Mesendoderm (in vitro differentiated cells): ENCODE data around the gene COL13A1.
A peak's percentile ranks its signal among the peaks of the same experiment; 100 is the strongest.

ENCODE experiments used
- DNase-seq: peaks from one replicate; pipeline ENCODE4 v3.0.0; 2013
- H2AK5ac ChIP-seq: 2 replicates; pipeline ENCODE4 v1.6.1; 2013; ENCODE audit warnings: low read length, inconsistent platforms
- H2BK120ac ChIP-seq: 2 replicates; pipeline ENCODE4 v1.6.1; 2013; ENCODE audit warnings: low read depth, mild to moderate bottlenecking, low read length, moderate library complexity, mixed read lengths
- H2BK15ac ChIP-seq: replicated peaks from 2 replicates; pipeline ENCODE4 v1.6.1; 2013; ENCODE audit warnings: low read depth, mild to moderate bottlenecking, moderate library complexity
- H2BK5ac ChIP-seq: 2 replicates; pipeline ENCODE4 v1.6.1; 2013; ENCODE audit warnings: low read length, inconsistent platforms
- H3K18ac ChIP-seq: 2 replicates; pipeline ENCODE4 v1.6.1; 2013; ENCODE audit warnings: mild to moderate bottlenecking, low read length, mixed read lengths
- H3K23ac ChIP-seq: one replicate; pipeline ENCODE4 v1.6.1; 2013; ENCODE audit warnings: low read length
- H3K27ac ChIP-seq: 2 replicates; pipeline ENCODE4 v1.5.1; 2013; ENCODE audit warnings: low read depth, mild to moderate bottlenecking, inconsistent platforms, low read length, moderate library complexity
- H3K27me3 ChIP-seq: 2 replicates; pipeline ENCODE4 v1.6.1; 2013; ENCODE audit warnings: low read length, control low read depth, mild to moderate bottlenecking, inconsistent platforms; ENCODE audit not compliant: insufficient read depth, poor library complexity
- H3K36me3 ChIP-seq: 2 replicates; pipeline ENCODE4 v1.6.1; 2013; ENCODE audit warnings: low read length, inconsistent platforms; ENCODE audit not compliant: control insufficient read depth, insufficient read depth
- H3K4ac ChIP-seq: one replicate; pipeline ENCODE4 v1.6.1; 2013; ENCODE audit warnings: low read depth, mild to moderate bottlenecking, low read length, moderate library complexity
- H3K4me1 ChIP-seq: 2 replicates; pipeline ENCODE4 v1.6.1; 2013; ENCODE audit warnings: low read depth, low read length, inconsistent platforms; ENCODE audit not compliant: control insufficient read depth
- H3K4me2 ChIP-seq: 2 replicates; pipeline ENCODE4 v1.6.1; 2013; ENCODE audit warnings: low read length
- H3K4me3 ChIP-seq: 2 replicates; pipeline ENCODE4 v1.5.1; 2013; ENCODE audit warnings: mild to moderate bottlenecking, low read length
- H3K56ac ChIP-seq: one replicate; pipeline ENCODE4 v1.6.1; 2013; ENCODE audit warnings: low read length
- H3K79me1 ChIP-seq: 2 replicates; pipeline ENCODE4 v1.6.1; 2013; ENCODE audit warnings: low read length, inconsistent platforms
- H3K79me2 ChIP-seq: 2 replicates; pipeline ENCODE4 v1.6.1; 2013; ENCODE audit warnings: mild to moderate bottlenecking, low read length; ENCODE audit not compliant: control insufficient read depth, insufficient read depth
- H3K9ac ChIP-seq: 2 replicates; pipeline ENCODE4 v1.6.1; 2013; ENCODE audit warnings: low read length, inconsistent platforms
- H4K5ac ChIP-seq: one replicate; pipeline ENCODE4 v1.6.1; 2013; ENCODE audit warnings: low read length
- H4K8ac ChIP-seq: one replicate; pipeline ENCODE4 v1.6.1; 2013; ENCODE audit warnings: low read depth, mild to moderate bottlenecking, control low read depth, low read length, moderate library complexity
- WGBS: extraction: QIAGEN DNeasy Blood & Tissue Kit; methylation state at CpG from one replicate; pipeline ENCODE4 v1.1.7; 2013; ENCODE audit warnings: low lambda C conversion rate, missing lambda C conversion rate; ENCODE audit not compliant: insufficient coverage; ENCODE audit errors: extremely low coverage; 5-methylcytosine and 5-hydroxymethylcytosine counted together

Gene COL13A1

GRCh38 chr10:69866246-69866687, 64.6 kb downstream of the COL13A1 start:
- peaks cover 11% of the 10 kb centered on the region for H3K79me1 ChIP-seq
- H3K9ac ChIP-seq = peak overlapping the region; percentile 52
- no CpG with 5 or more reads among the region's 5 CpGs for WGBS
- H3K79me2 ChIP-seq = no peaks in the 10 kb centered on the region
- no peak overlapping the region for H3K4ac ChIP-seq
- no peak overlapping the region for H4K5ac ChIP-seq
- H3K36me3 ChIP-seq = no peaks in the 10 kb centered on the region
- no peak overlapping the region for H3K4me3 ChIP-seq
- H2BK120ac ChIP-seq = no peak overlapping the region
- H2BK5ac ChIP-seq = peak overlapping the region; percentile 37
- H3K4me1 ChIP-seq = peaks cover 17% of the 10 kb centered on the region
- peak overlapping the region; percentile 78 for H3K27ac ChIP-seq
- H3K18ac ChIP-seq = peak overlapping the region; percentile 16
- peak overlapping the region; percentile 77 for H3K56ac ChIP-seq
- H3K23ac ChIP-seq = no peak overlapping the region
- no peak overlapping the region for H3K4me2 ChIP-seq
- H2AK5ac ChIP-seq = peak overlapping the region; percentile 22
- DNase-seq = no peak
- H3K27me3 ChIP-seq = no peaks in the 10 kb centered on the region
- H4K8ac ChIP-seq = no peak overlapping the region
- H2BK15ac ChIP-seq = no peak overlapping the region

DNA sequence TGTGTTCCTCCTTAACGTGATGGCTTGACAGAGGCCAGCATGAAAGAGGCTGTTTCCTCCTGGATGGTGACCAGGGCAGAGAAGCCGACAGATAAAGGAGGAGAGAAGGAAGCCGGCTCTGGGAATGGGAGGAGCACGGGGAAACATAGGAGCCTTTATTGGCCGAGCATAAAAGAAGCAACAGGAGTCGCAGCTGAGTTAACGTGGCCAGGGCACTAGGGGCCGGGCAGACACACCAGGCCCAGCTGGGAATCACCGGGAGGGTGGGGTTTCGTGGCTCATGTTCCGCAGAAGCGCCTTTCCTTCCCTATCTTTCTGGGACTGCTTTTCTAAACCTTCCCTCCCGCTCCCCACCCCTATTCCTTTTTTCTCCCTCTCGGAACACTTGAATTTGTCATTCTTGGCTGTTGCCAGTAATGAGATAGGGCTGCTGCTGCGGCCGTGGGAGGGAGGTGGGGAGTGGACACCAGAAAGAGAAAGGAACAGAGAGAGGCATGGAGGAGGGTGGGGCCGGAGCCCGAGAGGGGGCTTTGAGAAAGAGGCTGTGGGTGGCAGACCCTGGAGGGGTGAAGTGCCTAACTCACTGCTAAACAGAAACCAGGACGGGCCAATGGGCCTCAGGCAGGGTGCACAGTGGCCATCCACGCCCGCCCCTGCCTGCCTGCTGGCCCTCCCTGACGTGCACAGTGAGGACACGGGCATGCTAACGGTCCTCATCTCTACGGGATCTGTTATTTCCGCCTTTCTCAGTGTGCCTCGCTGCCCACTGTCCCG, 65.2 kb downstream of the COL13A1 start:
- peak overlapping the region; percentile 40 for H2AK5ac ChIP-seq
- peak overlapping the region; percentile 37 for H2BK5ac ChIP-seq
- H3K23ac ChIP-seq = no peak overlapping the region
- H3K56ac ChIP-seq = peak overlapping the region; percentile 77
- H3K4me2 ChIP-seq = no peak overlapping the region
- H3K4me3 ChIP-seq = no peak overlapping the region
- H3K18ac ChIP-seq = peak overlapping the region; percentile 35
- H2BK15ac ChIP-seq = no peak overlapping the region
- peaks cover 15% of the 10 kb centered on the region for H3K4me1 ChIP-seq
- H3K9ac ChIP-seq = peak overlapping the region; percentile 52
- peak overlapping the region; percentile 78 for H3K27ac ChIP-seq
- H2BK120ac ChIP-seq = peak overlapping the region; percentile 5
- no peaks in the 10 kb centered on the region for H3K36me3 ChIP-seq
- H3K27me3 ChIP-seq = no peaks in the 10 kb centered on the region
- WGBS = no CpG with 5 or more reads among the region's 28 CpGs
- no peaks in the 10 kb centered on the region for H3K79me2 ChIP-seq
- peak; percentile 90 for DNase-seq
- peak overlapping the region; percentile 83 for H4K8ac ChIP-seq
- H3K79me1 ChIP-seq = peaks cover 11% of the 10 kb centered on the region
- no peak overlapping the region for H4K5ac ChIP-seq
- H3K4ac ChIP-seq = peak overlapping the region; percentile 25

DNA sequence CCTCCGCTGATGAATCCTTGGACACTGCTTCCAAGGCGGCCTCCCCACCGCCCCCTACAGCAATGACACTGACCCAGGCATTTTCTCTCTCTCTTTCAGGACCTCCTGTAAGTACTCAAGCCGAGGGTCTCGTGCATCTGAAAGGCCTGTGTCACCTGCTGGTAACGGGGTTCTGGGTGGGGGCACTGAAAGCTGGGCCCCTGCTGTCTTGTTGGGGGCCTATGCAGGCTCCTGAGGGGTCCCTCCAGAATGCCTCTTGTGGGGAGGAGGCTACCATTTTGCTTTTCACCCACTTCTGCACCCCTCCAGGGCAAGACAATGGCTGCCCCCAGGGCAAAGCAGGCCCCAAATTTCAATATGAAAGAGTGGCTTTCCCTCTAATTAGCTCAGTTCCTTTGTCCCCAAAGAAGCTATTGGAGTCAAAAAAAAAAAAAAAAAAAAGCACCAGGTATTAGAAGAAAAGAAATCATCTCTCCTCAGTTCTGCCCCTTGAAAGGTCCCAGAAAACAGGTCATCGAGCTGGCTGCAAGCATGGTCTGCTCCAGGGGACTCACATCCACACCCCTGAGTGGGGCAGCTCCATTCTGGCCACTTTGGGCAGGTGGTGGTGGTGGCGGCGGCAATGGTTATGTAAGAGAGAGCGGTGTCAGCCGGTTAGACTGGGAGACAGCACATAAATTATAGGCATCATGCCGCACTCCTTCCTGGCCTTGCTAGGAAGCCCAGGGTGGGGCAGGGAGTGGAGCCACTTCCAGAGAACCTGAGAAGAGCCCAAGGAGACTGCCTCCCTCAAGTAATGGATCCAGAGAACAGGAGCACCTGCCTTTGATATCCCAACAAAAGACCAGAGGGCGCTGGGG, 66.2 kb downstream of the COL13A1 start:
- no peak overlapping the region for H4K8ac ChIP-seq
- H3K9ac ChIP-seq = no peak overlapping the region
- H3K36me3 ChIP-seq = no peaks in the 10 kb centered on the region
- no peak overlapping the region for H3K27ac ChIP-seq
- H3K18ac ChIP-seq = peak overlapping the region; percentile 35
- no peak for DNase-seq
- no peak overlapping the region for H2AK5ac ChIP-seq
- H3K4me2 ChIP-seq = no peak overlapping the region
- no peak overlapping the region for H3K23ac ChIP-seq
- WGBS = no CpG with 5 or more reads among the region's 13 CpGs
- H3K4me3 ChIP-seq = no peak overlapping the region
- no peak overlapping the region for H2BK120ac ChIP-seq
- H4K5ac ChIP-seq = no peak overlapping the region
- peak overlapping the region; percentile 25 for H3K4ac ChIP-seq
- H2BK5ac ChIP-seq = no peak overlapping the region
- peaks cover 5% of the 10 kb centered on the region for H3K79me1 ChIP-seq
- H3K27me3 ChIP-seq = no peaks in the 10 kb centered on the region
- H3K4me1 ChIP-seq = peaks cover 13% of the 10 kb centered on the region
- no peak overlapping the region for H3K56ac ChIP-seq
- no peaks in the 10 kb centered on the region for H3K79me2 ChIP-seq
- H2BK15ac ChIP-seq = no peak overlapping the region

- Histone ChIP-seq H3K23ac (no peak overlapping the region), H3K4me1 (peaks cover 13% of the 10 kb centered on the region), H4K8ac (no peak overlapping the region), H3K4me2 (no peak overlapping the region), H2BK5ac (no peak overlapping the region), H3K4me3 (no peak overlapping the region), H3K4ac (no peak overlapping the region), H3K36me3 (no peaks in the 10 kb centered on the region), H3K27ac (no peak overlapping the region), H3K56ac (peak overlapping the region; percentile 51), H4K5ac (no peak overlapping the region), H2AK5ac (no peak overlapping the region), H2BK15ac (no peak overlapping the region), H3K79me1 (no peaks in the 10 kb centered on the region), H3K79me2 (no peaks in the 10 kb centered on the region), H2BK120ac (no peak overlapping the region), H3K18ac (peak overlapping the region; percentile 3), H3K9ac (peak overlapping the region; percentile 14), H3K27me3 (no peaks in the 10 kb centered on the region)
- no peak for DNase-seq
- WGBS = no CpG with 5 or more reads among the region's 2 CpGs
Observed at GRCh38 chr10:69868821-69869220, 67.1 kb downstream of the COL13A1 start.

GRCh38 chr10:69869291-69869961, 67.7 kb downstream of the COL13A1 start:
- Histone ChIP-seq H3K18ac (peak overlapping the region; percentile 3), H3K4me2 (no peak overlapping the region), H3K23ac (no peak overlapping the region), H3K79me2 (no peaks in the 10 kb centered on the region), H3K27ac (no peak overlapping the region), H4K8ac (no peak overlapping the region), H3K4ac (no peak overlapping the region), H2AK5ac (peak overlapping the region; percentile 41), H2BK15ac (no peak overlapping the region), H3K4me1 (peaks cover 13% of the 10 kb centered on the region), H4K5ac (no peak overlapping the region), H2BK5ac (peak overlapping the region; percentile 37), H3K36me3 (no peaks in the 10 kb centered on the region), H3K56ac (peak overlapping the region; percentile 51), H3K79me1 (no peaks in the 10 kb centered on the region), H3K9ac (peak overlapping the region; percentile 14), H2BK120ac (no peak overlapping the region), H3K27me3 (no peaks in the 10 kb centered on the region), H3K4me3 (no peak overlapping the region)
- no CpG with 5 or more reads among the region's 3 CpGs for WGBS
- DNase-seq = no peak
